ENCODE data around the gene TMEM239. TPM values are rescaled to one million over a fixed set of nuclear protein-coding genes. Genes with fewer than 3 reads are reported as not detected.
A peak's percentile ranks its signal among the peaks of the same experiment; 100 is the strongest.
"Not testable (repeated sequence)": the region's sequence is repeated elsewhere in the genome, so short reads cannot be mapped to it uniquely, and the experiment has no call there.

TMEM239 gene
- total RNA-seq, 3 donors from 2014 or later, result under 0.01 TPM; not detected in 2

DNA sequence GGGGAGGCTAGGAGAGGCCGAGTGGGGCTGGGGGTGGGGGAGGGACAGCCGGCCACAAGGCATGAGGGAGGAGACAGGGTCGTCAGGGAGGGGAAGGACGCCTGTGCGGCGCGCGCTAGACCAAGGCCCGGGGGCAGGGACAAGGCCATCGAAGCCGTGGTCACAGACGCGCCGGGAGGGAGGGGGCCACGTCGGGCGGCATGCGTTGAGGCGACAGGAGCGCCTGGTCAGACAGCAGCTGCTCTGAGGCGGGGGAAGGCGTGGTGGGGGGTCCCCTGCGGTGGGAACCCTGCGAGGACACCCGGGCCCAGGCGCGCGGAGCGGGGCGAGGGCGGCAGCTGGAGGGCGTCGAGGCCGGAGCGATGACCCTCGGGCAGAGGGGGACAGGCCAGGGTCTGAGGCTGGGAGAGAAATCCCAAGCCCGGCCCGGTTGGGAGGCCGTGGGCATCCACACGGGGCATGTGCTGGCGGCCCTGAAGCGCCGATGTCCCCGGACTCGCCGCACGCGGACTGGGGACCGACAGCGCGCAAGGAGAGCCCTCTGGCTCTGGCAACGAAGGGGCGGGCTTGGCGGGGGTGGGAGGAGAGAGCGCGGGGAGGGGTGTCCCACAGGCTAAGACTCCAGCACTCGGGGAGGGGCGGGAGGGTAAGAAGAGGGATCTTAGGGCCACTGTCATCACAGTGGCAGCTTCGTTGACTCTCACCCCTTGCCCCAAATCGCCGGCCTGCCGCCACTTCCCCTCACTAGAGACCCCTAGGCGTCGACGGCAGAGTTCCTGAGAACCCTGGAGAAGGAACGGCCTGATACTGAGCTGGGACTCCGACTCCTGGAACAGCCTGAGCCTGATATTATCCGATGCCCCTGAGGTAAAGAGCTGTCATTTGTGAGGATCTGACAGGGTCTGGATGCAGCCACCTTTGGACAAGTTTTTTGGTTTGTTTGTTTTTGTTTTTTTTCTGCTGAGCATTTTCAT, 5.0 kb downstream of the TMEM239 start:
- DNase-seq (ENCODE audit: low spot score in 2 of 2), result peak in 1 of 2 donors; percentile 15
- H3K27ac ChIP-seq, result peak overlapping the region; percentile 25 to 72
- H3K9me3 ChIP-seq, result no peaks in the 10 kb centered on the region
- no peaks in the 10 kb centered on the region for H3K36me3 ChIP-seq
- intact Hi-C loops (cut with DNase I; ENCODE audit: low total_unique reads), result no loop called here
- no peaks in the 10 kb centered on the region for H3K4me1 ChIP-seq
- H3K27me3 ChIP-seq, result peaks cover 3 to 13% of the 10 kb centered on the region in 2 donors
- H3K4me3 ChIP-seq, result peak overlapping the region in 2 of 3 donors; percentile 20 to 48
- TF ChIP-seq POLR2AphosphoS5 (IDR thresholded peaks at IDR 0.05) (no peak), POLR2A (IDR thresholded peaks at IDR 0.05) (no peak)
- TF ChIP-seq, protein P1, sequence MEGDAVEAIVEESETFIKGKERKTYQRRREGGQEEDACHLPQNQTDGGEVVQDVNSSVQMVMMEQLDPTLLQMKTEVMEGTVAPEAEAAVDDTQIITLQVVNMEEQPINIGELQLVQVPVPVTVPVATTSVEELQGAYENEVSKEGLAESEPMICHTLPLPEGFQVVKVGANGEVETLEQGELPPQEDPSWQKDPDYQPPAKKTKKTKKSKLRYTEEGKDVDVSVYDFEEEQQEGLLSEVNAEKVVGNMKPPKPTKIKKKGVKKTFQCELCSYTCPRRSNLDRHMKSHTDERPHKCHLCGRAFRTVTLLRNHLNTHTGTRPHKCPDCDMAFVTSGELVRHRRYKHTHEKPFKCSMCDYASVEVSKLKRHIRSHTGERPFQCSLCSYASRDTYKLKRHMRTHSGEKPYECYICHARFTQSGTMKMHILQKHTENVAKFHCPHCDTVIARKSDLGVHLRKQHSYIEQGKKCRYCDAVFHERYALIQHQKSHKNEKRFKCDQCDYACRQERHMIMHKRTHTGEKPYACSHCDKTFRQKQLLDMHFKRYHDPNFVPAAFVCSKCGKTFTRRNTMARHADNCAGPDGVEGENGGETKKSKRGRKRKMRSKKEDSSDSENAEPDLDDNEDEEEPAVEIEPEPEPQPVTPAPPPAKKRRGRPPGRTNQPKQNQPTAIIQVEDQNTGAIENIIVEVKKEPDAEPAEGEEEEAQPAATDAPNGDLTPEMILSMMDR (IDR thresholded peaks at IDR 0.05), result no peak

DNA sequence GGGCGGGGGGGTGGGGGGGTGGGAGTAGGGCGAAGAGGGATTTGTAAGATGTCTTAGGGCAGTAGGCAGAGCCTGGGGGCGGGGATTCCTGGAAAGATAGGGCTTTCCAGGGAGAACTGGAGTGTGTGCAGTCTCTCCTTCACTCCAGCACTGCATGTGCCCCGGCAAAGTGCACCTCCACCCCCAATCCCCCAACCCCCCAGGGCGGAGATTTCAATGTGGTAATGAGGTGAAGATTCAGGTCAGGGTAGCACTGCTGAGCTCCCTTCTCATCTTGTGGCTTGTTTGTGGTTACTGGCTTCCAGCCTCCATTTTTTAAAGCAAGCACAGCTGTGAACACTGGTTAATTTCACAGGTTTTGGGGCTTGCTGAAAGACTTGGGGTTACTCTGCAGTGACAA, 5.9 kb downstream of the TMEM239 start:
- TF ChIP-seq POLR2A (IDR thresholded peaks at IDR 0.05) (no peak), POLR2AphosphoS5 (IDR thresholded peaks at IDR 0.05) (no peak)
- TF ChIP-seq, protein P1 (IDR thresholded peaks at IDR 0.05), result no peak
- no peaks in the 10 kb centered on the region for H3K9me3 ChIP-seq
- no peaks in the 10 kb centered on the region for H3K36me3 ChIP-seq
- H3K27ac ChIP-seq, result peak overlapping the region in 1 of 2 donors; percentile 3
- peak in 1 of 2 donors; percentile 12 for DNase-seq (ENCODE audit: low spot score in 2 of 2)
- H3K27me3 ChIP-seq, result peaks cover 3 to 13% of the 10 kb centered on the region in 2 donors
- H3K4me1 ChIP-seq, result no peaks in the 10 kb centered on the region
- H3K4me3 ChIP-seq, result peak overlapping the region in 1 of 3 donors; percentile 48
- intact Hi-C loops (cut with DNase I; ENCODE audit: low total_unique reads), result no loop called here

DNA sequence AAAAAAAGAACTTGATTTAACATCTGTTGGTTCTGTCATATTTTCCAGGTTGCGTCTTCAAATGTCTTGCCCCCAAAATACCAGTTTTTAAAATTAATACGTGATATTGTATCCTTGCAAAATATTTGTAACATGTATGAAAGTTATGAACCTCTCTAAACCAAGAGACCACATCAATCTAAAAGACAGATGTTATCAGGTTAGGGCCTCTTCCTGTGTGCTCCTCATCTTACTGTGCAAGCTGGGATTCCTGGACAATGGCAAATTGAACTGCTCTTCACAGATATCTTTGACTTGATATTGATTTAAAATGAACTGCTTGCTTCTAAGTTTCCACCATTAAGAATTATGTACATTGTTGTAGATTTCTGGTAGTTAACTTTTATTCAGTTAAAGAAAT, 9.6 kb downstream of the TMEM239 start:
- intact Hi-C loops (cut with DNase I; ENCODE audit: low total_unique reads), result no loop called here

DNA sequence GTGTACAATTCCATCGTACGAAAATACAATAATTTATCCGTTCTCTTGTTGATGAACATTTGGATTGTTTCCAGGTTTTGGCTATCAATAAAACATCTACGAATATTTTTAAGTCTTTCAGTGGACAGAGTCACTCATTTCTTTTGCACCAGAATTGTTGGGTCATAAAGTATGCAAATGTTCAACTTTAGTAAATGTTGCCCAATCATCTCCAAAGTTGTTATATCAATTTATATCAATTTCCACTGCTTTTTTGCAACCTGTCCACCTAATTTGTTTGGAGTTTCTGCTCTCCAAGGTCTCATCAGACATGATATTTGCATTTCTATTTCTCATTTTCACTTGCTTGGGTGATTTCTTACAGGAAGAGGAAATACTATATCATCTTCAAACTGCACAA, 10.5 kb downstream of the TMEM239 start:
- no peak overlapping the region for H3K4me3 ChIP-seq
- H3K36me3 ChIP-seq, result no peaks in the 10 kb centered on the region
- no peaks in the 10 kb centered on the region for H3K4me1 ChIP-seq
- DNase-seq (ENCODE audit: low spot score in 2 of 2), result no peak
- no peak overlapping the region for H3K27ac ChIP-seq
- no peaks in the 10 kb centered on the region for H3K27me3 ChIP-seq
- intact Hi-C loops (cut with DNase I; ENCODE audit: low total_unique reads), result no loop called here
- H3K9me3 ChIP-seq, result no peaks in the 10 kb centered on the region
- TF ChIP-seq, protein P1 (IDR thresholded peaks at IDR 0.05), result no peak
- TF ChIP-seq POLR2AphosphoS5 (IDR thresholded peaks at IDR 0.05), result no peak
- no peak for TF ChIP-seq POLR2A (IDR thresholded peaks at IDR 0.05)

More for the DNA sequence above, 9.6 kb downstream of the TMEM239 start:
- H3K27me3 ChIP-seq, result peaks cover 3 to 7% of the 10 kb centered on the region in 2 donors
- no peak overlapping the region for H3K27ac ChIP-seq
- no peaks in the 10 kb centered on the region for H3K36me3 ChIP-seq
- H3K4me3 ChIP-seq, result no peak overlapping the region
- no peaks in the 10 kb centered on the region for H3K4me1 ChIP-seq
- no peak for DNase-seq (ENCODE audit: low spot score in 2 of 2)
- no peaks in the 10 kb centered on the region for H3K9me3 ChIP-seq
- TF ChIP-seq POLR2A (IDR thresholded peaks at IDR 0.05) (no peak), POLR2AphosphoS5 (IDR thresholded peaks at IDR 0.05) (no peak)
- TF ChIP-seq, protein P1 (IDR thresholded peaks at IDR 0.05), result no peak

DNA sequence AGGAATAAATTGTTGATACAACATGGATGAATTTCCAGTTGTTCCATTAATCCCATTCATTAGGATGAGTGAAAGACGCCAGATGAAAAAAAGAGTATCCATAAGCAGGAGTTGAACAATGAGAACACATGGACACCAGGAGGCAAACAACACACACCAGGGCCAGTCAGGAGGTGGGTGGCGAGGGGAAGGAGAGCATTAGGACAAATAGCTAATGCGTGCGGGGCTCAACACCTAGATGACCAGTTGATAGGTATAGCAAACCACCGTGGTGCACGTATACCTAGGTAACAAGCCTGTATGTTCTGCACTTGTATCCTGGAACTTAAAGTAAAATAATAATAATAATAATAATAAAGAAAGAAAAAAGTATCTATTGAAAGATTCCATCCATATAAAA, 13.2 kb downstream of the TMEM239 start:
- Histone ChIP-seq H3K36me3 (no peaks in the 10 kb centered on the region), H3K4me1 (no peaks in the 10 kb centered on the region), H3K9me3 (no peaks in the 10 kb centered on the region), H3K4me3 (no peak overlapping the region), H3K27ac (no peak overlapping the region), H3K27me3 (no peaks in the 10 kb centered on the region)
- intact Hi-C loops (cut with DNase I; ENCODE audit: low total_unique reads), result no loop called here
- no peak for DNase-seq (ENCODE audit: low spot score in 2 of 2)
- TF ChIP-seq, protein P1 (IDR thresholded peaks at IDR 0.05), result no peak
- TF ChIP-seq POLR2A (IDR thresholded peaks at IDR 0.05) (no peak), POLR2AphosphoS5 (IDR thresholded peaks at IDR 0.05) (no peak)

DNA sequence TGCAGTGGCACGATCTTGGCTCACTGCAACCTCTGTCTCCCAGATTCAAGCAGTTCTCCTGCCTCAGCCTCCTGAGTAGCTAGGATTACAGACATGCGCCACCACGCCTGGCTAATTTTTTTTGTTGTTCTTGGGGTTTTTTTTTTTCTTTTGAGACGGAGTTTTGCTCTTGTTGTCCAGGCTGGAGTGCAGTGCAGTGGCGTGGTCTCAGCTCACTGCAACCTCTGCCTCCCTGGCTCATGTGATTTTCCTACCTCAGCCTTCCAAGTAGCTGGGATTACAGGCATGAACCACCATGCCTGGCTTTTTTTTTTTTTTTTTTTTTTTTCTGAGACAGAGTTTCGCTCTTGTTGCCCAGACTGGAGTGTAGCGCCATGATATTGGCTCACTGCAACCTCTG, 15.0 kb downstream of the TMEM239 start:
- H3K9me3 ChIP-seq; intact Hi-C loops (cut with DNase I; ENCODE audit: low total_unique reads); H3K27me3 ChIP-seq; H3K4me1 ChIP-seq; H3K4me3 ChIP-seq; H3K27ac ChIP-seq; H3K36me3 ChIP-seq; DNase-seq (ENCODE audit: low spot score in 2 of 2): not testable (repeated sequence)

Measured in breast epithelium (tissue), 4 donors.